ENCODE results near the gene MACROD2.

DNA sequence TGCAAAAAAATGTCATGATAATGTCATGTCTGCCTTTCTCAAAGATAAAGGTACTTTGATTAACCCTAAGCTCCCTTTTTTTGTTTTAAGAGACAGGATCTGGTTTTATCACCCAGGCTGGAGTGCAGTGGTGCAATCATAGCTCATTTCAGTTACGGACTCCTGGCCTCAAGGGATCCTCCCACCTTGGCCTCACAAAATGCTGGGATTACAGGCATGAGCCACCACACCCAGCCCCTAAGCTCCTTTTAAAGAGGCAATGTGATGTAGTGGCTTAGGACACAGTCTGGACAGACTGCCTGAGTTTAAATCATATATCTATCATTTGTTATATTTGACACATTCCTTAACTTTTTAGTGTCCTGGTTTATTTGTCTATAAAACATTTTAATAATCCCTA, 265.1 kb downstream of the MACROD2 start:
- TF ChIP-seq, protein P1, sequence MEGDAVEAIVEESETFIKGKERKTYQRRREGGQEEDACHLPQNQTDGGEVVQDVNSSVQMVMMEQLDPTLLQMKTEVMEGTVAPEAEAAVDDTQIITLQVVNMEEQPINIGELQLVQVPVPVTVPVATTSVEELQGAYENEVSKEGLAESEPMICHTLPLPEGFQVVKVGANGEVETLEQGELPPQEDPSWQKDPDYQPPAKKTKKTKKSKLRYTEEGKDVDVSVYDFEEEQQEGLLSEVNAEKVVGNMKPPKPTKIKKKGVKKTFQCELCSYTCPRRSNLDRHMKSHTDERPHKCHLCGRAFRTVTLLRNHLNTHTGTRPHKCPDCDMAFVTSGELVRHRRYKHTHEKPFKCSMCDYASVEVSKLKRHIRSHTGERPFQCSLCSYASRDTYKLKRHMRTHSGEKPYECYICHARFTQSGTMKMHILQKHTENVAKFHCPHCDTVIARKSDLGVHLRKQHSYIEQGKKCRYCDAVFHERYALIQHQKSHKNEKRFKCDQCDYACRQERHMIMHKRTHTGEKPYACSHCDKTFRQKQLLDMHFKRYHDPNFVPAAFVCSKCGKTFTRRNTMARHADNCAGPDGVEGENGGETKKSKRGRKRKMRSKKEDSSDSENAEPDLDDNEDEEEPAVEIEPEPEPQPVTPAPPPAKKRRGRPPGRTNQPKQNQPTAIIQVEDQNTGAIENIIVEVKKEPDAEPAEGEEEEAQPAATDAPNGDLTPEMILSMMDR (IDR thresholded peaks at IDR 0.05) = no peak
- no peak for TF ChIP-seq POLR2A (IDR thresholded peaks at IDR 0.05)
